GM18873 (cell line): Measurements from ENCODE around the gene SLIT3.

Experiments
- ATAC-seq: cut with Tn5 transposase; IDR thresholded peaks from one replicate; pipeline ENCODE4 v1.9.1; 2021; ENCODE audit warnings: mild to moderate bottlenecking, moderate library complexity, moderate number of reproducible peaks; ENCODE audit not compliant: unreplicated experiment, low FRiP score

The SLIT3 gene

GRCh38 chr5:168984135-168984675 lies 316.7 kb downstream of the SLIT3 start:
- ATAC-seq = no peak

DNA sequence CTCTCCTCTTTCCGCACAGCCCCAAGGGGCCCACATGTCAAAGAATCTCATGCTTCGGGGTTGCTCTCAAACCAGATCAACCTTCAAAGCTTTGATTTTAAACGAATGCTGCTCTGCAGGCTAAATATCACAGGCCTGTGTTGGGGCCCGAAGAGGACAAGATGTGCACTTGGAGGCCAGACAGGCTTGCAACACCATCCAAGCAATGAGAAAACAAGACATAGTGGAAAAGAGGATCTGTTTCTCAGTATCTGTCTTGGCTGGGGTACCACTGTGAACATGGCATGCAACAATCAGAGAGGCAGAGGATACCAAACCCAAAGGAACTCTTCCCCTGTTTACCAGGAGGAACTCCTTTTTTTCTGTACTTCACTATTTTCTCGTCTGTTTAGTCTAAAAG lies 321.8 kb downstream of the SLIT3 start:
- no peak for ATAC-seq

- ATAC-seq = no peak
Observed at GRCh38 chr5:168978500-168978899, 322.4 kb downstream of the SLIT3 start.

DNA sequence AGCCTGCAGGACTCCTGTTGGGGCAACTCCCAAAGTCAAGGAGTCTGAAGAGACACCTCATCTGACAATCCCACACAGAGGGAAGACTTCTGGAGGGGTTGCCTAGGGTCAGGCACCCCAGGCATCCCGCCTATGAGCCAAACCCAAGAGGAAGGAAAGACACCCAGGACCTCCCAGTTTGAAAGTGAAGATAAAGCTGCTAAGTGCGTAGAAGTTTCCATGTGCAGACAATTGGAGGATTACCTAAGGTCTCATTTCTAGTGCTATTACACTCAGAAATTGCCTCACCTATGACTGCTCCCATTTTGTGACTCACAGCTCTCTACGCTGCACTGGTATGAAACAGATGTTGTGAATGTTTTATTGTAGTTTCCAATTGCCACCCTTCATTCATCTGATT lies 322.9 kb downstream of the SLIT3 start:
- no peak for ATAC-seq

GRCh38 chr5:168976311-168976970 lies 324.5 kb downstream of the SLIT3 start:
- no peak for ATAC-seq

GRCh38 chr5:168975331-168975730 lies 325.6 kb downstream of the SLIT3 start:
- no peak for ATAC-seq

DNA sequence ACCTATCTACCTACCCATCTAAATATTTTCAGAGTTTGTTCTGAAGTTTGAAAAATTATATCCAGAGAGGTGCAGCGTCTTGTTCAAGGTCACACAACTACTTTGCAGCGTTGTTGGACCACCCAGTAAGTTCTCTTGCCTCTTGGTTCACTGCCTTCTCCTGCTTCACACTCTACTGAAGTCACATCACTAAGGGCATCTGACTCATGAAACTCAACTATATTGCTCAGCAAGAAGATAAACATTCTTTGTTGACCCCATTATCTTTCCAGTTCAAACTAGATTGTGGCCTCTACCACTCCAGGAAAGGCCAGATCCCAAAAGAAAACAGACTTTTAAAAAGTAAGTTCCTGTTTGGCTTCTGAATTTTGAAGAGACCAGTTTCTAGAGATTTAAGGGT lies 326.9 kb downstream of the SLIT3 start:
- no peak for ATAC-seq

DNA sequence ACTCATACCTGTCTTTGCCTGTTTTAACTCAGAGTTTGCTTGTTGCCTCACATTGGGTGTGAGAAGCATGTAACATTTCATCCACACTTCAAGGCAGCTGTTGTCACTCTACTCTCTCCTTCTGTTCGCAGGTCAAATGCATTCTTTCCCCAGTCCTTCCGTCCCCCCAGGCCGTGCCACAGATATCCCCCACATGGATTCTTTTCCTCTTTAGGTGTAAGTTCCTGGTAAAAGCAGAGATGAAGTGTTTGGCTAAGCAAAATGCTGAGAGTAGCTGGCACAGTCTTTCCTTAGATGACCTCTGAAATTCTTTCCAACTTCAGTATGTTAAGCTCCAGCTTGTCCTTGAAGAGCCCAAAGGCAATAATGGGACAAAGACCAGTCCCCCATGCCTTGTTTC lies 328.2 kb downstream of the SLIT3 start:
- no peak for ATAC-seq

DNA sequence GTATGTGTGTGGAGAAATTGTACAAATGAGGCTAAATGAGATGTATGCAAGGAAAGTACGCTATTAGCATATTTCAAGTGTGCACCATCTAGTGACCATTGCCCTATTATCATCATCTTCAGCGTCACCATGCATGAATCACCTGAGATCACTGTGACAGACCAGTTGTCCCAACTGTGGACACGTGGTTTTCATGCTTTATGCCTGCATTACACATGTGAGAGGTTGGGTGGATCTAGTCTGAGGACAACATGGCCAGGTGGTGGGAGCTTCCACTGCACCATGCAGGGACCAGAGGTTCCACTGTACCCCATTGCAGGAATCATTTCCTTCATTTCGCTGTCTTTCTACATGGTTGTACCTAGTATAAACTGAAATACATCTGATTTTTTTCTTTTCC lies 329.8 kb downstream of the SLIT3 start:
- ATAC-seq = no peak

DNA sequence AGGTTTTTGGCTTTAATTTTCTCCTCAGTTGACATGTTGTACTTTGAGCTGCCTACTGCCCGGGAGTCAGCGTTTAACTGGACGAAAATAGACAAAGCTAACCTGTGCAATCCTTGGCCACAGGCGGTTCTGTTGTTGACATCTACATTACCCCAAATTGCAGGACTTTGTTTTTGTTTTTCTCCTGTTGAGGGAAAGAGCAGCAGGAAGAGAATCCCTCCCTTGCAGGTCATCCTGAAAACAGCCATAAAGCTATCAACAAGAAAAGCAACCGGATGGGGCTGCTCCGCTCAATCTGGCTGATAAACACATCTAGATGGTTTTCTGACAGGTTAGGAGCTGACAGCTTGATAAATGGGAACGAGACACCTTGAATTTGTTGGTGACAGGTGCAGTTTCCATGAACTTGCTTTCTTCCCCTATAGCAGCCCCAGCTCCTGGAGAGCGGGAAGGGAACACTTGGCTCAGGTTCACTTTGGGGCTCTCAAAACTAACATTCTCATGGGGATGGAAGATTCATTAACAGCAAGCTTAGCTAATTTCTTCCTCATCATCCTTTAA lies 331.5 kb downstream of the SLIT3 start:
- ATAC-seq = no peak

DNA sequence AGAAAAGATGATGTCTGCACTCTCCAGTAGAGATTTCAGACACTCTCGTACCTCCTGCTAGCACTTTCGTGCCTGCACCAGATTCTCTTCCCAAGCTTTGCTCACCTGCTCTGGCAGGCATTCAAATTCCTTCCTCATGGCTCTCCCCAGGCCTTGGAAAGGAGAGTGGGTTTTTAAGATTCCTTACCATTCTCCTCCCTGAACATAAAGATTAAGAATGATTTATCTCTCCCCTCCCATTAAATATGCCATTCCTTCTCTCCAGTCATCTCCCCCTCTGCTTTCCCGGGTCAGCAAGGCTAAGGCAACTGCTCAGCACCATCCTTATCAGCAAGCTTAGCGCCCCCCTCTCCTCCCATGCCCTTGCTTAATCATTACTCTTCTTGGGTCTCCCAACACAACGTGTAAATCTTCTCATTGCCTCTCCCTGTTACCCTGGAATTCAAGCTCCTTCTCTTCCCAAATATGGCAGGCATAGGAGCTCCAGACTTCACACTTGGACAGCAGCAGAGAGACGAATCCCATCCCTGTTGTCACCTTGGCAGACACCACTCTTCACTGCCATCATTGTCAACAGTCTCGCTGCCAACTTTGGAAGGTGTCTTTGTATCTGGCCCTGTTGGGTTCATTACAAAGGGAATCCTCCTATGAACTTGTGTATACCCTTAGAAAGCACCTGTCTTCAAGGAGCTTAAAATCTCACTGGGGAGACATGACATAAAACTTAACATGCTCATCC lies 332.9 kb downstream of the SLIT3 start:
- ATAC-seq = no peak

DNA sequence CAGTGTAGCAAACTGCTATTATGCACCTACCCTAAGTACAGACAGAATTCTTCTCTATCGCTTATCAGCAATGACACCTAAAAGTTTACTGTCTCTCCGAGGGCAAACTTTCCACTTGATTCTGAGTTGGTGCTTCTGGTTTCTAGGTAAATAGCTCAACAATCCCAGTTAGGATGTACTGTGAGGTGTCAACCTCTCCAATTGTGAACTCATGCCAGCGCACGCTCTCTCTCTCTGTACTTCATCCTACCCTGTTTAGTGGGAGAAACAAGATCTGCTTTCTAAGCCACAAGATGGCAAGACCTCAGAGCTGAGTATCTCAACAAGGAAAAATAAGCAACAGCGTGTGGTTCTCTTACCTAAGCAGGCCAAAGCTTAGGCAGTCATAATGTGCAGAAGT lies 335.3 kb downstream of the SLIT3 start:
- no peak for ATAC-seq

- ATAC-seq = no peak
Observed at GRCh38 chr5:168964182-168964581, 336.8 kb downstream of the SLIT3 start.

- no peak for ATAC-seq
Observed at GRCh38 chr5:168962306-168962705, 338.6 kb downstream of the SLIT3 start.

DNA sequence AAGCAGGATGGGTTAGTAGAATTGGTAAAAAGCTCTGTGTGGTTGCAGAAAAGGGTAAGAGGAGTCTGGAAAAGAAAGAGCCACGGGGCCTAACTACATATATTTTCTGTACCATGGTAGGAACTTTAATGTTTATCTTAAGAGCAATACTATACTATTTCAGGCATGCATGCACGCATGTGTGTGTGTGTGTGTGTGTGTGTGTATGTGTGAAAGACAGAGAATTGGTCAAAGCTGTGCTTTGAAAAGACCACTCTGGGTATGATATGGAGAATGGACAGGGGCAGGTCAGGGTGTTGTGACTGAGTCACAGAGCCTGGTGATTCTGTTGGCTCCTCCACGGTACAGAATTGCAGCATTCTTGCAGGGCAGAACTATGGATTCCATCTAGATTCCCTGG lies 339.3 kb downstream of the SLIT3 start:
- no peak for ATAC-seq

- no peak for ATAC-seq
Observed at GRCh38 chr5:168960497-168960896, 340.4 kb downstream of the SLIT3 start.

- ATAC-seq = no peak
Observed at GRCh38 chr5:168953351-168953750, 347.6 kb downstream of the SLIT3 start.

DNA sequence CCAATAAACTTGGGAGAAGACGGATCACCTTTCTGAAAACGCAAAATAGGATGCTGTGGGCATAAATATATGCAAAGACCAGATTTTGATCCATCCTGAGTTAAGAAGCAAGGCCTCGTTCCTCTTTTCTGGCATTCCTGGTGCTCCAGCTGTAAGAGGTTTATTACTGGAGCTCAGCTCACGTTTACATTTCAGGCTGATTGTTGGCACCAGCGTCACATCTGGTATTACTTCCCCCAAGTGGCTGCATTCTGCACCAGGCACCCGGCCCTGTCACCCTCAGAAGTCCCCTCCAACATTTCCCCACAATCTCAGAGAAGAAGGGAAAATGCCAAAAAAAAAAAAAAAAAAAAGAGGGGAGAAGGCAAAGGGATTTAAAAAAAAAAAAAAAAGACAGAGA lies 348.7 kb downstream of the SLIT3 start:
- ATAC-seq = no peak

DNA sequence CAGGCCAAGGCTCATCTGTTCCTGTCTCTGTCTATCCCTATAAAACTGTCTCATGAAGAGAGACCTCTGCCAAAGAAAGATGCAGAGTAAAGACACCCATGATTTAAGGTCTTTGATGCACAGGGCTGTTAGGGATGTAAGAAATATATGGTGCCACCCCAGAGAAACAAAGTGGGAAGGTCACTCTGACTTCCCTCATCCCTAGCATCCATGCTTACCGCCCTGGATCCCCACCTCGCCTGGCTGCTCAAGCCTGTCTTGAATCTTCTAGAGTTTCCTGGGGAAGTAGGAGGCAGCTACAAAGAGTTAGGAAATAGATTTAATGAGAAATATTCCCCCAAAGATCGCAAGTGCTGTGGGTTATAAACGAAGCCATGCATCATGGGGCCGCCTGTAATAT lies 349.2 kb downstream of the SLIT3 start:
- no peak for ATAC-seq

DNA sequence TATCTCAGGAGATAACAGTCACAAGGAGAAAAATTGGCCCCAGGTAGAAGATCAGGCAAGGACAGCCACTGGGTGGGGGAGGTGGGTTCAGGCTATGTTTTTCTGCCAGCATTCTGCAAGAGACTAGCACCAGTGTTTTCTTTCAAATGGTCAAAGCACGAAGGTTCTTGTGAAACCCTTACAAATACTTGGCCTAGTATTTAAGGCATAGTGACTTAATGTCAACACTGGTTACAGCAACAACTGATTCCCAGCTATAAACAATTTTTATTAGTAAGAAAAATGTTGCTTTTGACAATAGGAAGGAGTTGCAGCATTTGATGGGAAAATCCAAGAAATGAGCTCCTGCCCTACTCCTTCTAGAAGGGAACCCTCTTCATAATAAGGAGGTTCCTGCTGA lies 349.6 kb downstream of the SLIT3 start:
- no peak for ATAC-seq

DNA sequence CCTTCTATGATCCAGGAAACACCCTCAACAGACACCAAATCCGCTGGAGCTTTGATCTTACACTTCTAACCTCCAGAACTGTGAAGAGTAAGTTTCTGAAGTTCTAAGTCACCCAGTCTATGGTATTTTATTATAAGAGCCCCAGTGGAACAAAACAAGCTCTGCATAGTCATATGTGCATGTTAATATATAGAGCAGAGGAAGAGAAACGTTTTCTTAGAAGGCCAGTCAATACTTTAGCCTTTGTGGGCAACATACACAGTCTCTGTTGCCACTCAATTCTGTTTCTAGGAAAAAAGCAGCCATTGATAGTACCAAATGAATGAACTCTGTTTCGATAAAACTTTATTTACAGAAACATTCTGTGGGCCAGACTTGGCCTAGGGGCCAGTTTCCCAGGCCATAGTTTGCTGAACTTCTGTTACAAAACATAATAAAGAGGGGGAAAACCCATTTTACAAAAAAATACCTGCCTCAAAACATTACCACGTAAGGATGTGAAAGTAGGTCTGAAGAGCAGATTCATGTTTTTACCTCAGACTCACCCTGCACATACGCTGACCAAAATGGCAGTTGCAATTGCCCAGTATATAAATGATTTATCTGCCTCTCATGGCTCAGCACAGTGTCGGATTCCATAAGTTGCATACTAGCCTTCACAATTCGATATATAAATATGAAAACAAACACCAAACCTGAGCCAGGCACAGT lies 350.5 kb downstream of the SLIT3 start:
- no peak for ATAC-seq
